Stimulated activated CD8-positive, alpha-beta memory T cell treated with anti-CD3 and anti-CD28 coated beads, Interleukin-7, amount 100 ng/mL, for 1 hour (primary cell): ENCODE results near the gene TEX55.
"Not testable (repeated sequence)": the region's sequence is repeated elsewhere in the genome, so short reads cannot be mapped to it uniquely, and the experiment has no call there.

Source experiments
- DNase-seq, 2 donors: peaks; one replicate each; pipeline ENCODE4 v3.0.0-alpha.2; 2020; ENCODE audit warnings: low read depth in 2 of 2

TEX55 gene

DNA sequence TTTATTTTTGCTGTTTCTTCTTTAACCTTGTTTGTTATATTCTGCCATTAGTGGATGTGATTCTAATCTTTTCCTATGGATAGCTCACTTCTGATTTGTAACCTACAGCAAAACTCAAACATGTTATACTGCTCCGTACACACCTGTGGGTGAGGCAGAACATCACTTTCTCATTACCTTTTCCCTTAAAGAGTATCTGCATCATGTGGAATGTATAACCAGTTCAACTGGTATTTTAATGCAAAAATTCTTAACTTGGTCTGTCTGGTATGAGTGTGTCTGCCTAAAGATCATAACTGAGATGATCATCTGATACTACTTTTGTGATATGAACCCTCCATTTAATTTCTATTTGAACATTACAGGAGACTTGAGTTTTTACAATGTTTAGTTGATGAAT is 14.4 kb downstream of the TEX55 start:
- no peak for DNase-seq

DNA sequence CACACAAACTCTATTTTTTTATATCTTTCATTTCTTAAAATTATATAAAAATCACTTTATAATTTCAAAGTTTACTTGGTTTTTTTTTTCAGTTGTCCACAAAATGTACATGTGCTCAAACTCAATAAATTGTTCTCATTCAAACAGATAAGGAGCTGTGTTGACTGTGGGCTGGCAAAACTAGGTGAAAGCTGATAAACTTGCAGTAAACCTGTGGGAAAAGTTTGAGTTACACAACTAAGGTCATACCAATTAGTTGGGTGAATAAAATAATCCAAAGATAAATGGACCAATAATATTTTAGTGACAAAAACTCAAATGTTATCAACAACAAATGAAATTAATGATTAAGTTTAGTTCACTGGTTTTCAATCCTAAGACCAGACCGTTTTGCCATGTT is 14.8 kb downstream of the TEX55 start:
- DNase-seq = no peak

DNA sequence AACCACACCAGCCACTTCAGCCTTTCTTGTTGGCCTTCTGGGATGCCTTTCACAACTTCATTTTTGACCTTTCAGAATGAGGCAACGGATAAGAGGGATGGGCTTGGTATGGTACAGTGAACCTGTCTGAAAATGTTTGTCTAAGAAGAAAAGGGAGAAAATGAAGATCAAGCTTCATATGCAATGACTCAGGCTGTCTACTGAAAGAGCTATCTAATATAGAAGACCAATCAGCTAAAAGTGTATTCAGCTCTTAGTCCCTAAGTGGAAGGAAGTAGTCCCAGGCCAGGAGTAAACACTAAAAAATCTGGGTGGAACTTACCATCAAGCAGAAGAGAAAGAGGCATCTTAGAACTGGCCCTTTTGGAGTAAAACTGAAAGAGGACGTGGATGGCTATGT is 15.3 kb downstream of the TEX55 start:
- no peak for DNase-seq

DNA sequence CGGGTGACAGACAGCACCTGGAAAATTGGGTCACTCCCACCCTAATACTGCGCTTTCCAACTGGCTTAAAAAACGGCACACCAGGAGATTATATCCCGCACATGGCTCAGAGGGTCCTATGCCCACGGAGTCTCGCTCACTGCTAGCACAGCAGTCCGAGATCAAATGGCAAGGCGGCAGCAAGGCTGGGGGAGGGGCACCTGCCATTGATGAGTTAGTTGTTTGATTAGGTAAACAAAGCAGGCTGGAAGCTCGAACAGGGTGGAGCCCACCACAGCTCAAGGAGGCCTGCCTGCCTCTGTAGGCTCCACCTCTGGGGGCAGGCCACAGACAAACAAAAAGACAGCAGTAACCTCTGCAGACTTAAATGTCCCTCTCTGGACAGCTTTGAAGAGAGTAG is 18.8 kb downstream of the TEX55 start:
- DNase-seq = not testable (repeated sequence)

DNA sequence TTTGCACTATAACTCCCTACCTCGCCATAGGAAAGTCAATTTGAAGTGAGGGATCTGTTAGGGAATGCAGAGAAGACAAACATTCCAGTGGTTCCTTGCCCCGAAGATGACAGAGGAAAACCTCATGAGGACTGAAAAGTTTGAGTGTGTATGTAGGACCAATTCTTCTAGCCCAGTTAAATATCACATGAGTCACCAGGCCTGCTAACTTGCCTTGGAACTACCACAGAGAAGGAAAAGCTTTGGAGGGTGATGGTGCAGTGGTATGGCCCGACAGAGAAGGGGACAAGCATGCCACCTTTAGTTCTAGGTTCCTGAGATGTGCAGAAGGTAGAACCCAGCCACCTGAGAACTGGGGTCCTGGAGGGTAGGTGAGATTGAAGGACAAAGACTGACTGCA is 24.9 kb downstream of the TEX55 start:
- no peak for DNase-seq

DNA sequence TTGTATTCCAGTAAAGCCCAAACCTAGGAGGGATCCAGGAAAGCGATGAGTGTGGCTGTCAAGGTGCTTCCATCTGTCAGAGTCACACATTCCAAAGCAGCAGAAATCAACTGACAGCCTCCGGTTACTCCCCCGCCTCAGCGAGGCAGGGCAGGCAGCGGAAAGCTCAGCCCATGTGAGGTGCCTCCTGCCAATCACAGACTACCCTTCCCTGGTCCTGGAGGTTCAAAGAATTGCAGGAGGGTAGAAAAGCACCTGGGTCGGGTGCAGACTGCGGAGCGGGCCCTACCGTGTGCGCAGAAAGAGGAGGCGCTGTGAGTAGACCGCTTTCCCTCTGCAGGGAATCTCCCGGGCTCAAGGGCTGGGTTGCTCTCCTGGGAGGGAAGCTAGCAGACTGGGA is 27.4 kb downstream of the TEX55 start, which contains the start of gene UPK1B:
UPK1B (plus strand) TSS at position 274 of the 400 bp plus-strand sequence. CDS start 13,144 bp downstream, outside the sequence.
- DNase-seq = no peak

DNA sequence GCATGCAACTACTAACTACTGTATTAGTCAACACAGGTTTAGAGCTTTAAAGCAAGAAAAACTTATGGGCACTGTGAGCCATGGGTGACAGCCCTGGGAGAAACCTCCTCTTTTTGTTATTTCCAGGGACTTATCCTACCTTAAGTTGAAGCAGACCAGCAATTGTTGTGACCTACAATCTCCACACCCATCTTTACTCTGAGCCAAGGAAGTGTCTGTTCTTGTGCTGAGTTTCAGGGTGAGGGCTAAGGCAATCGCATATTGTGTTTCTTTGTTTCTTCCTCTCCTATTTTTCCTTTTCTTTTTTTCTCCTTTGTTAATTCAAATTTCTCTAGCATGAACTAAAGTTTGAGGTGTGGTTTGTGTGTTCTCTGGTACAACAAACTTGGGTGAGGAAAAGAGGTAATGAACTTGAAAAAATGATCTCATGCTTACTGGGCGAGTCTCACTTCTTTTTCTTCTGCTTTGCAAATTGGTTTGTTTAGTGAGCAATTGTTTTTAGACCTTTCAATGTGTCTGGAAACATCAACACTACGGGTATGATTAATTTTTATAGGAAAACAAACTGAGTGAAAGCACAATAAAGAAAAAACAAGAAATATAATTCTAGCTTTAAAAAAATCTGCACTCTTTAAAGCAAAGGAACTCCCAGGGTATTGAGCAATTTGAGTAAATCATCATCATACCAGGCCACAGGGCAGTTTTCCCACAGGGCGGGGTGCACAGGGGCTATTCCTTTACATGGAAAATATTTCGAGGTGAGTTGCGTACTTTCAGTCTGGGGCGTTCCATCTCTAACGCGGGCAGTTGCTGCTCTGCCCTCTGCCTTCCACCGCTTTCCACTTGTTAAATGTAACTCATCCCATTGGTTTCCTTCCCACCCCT is 30.1 kb downstream of the TEX55 start:
- DNase-seq = no peak

DNA sequence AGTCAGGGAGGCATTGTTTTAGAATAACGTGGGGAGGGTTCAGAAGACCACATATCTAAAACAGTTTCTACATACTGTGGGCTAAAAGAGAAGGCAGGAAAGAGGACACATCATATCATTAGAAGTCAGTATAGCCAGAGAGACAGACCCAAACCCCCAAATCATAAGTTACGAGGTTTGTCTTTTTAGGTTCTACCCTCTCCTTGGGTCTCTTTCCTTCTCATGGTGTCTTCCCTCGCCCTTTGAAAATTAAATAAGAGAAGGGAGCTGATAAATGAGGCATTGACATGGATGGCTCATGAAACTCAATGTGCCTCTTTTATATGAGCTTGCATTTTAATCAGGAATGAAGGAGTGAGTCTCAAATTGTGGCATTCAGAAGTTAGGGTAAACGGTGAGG is 30.8 kb downstream of the TEX55 start:
- no peak for DNase-seq

DNA sequence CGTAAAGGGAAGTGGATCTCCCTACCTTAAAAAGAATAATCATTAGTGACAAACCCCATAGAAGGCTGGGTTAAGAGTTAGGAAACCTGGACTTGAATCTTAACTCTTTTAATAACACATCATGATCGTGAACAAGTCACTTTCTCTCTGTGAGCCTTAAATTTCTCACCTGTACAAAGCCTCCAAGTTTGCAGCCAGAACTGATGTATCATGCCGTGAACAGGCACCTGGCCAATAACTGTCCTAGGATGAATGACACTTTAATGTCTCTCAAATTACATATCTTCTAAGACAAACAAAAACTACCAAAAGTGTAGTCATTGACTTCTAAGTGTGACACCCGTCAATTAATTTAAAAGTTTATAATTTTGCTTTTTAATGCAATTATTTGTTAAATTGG is 31.4 kb downstream of the TEX55 start:
- DNase-seq = no peak

DNA sequence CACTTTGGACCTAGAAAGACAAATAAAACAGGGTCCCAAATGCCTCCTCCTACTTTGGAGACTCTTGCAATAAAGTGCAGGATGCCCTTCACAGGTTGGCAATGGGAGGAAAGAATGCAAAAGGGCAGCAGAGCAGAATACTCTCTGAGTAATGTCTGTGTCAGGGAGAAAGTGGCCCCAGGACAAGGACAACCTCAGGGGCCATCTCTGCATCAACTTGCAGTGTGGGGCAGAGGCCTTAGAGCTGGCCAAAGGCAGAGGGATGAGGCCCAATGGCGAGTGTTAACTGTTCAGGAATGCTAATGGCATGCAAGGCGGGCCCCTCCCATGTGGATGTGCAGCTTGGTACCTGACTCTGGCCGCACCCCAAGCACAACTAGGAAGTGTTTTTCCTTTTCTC is 35.8 kb downstream of the TEX55 start:
- DNase-seq = no peak

DNA sequence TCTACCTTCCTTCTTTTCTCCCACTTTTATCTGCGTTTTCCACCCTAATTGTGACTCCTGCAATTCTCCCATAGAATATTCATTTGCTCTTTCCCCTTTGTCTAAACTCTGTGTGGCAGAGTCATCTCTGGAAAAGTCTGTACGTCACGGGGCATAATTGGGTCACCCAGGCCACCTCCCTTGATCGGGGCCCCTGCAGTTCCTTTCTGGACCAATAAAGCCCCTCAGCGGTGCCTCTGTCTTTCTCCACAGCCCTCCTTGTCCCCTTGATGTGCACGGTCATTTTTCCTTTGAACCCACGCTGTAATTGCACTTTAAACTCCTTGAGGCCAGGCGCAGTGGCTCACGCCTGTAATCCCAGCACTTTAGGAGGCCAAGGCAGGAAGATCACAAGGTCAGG is 38.1 kb downstream of the TEX55 start:
- no peak for DNase-seq

DNA sequence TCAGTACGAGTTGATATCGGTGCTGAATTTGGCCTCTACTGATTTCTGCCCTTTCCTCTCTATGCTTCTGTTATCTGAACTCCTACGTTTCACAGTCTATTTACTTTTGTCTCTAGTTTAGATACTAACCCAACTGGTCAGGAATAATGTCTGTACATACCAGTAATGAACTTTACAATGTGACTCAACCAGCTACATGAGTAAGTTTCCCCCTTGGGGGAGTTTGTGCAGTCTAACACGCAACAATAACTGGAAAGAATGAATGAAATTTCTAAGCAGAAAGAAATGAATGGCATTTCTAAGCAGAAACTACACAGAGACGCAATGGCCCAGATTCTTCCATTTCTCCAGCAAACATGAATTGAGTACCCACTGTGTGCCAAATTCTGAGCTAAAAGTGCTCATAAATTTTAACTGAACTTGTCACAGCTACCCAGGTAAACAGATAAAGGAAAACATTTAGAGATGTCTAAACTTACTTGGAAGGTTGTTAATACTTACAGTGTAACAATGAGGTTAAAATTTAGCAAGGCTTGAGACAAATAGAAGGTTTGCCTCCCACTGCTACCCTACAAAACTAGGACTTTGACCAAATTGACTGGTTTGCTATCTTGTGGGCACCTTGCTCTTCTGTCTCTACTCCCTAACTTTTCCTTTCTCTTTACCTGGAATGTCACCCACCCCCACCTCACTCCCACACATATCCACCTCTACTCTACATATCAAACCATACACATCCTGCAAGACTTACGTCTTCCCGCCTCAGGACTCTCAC is 39.0 kb downstream of the TEX55 start:
- DNase-seq = no peak

DNA sequence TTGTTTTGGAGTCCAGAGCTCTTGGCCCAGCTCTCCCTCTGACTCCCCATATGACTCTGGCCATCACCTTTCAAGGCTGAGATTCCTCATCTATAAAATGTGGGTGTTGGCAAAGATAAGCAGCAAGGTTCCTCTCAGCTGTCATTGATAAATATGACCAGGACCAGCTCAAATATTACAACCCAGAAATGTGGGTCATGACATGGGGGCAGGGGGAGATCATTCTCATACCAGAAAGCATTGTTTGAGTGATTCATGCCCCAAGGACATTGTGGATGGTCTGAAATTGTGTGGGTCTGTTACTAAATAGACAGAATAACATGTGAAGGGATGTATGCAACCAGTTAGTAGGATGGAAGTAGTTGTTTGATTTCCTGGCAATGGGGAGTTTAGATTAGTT is 41.3 kb downstream of the TEX55 start:
- no peak for DNase-seq

DNA sequence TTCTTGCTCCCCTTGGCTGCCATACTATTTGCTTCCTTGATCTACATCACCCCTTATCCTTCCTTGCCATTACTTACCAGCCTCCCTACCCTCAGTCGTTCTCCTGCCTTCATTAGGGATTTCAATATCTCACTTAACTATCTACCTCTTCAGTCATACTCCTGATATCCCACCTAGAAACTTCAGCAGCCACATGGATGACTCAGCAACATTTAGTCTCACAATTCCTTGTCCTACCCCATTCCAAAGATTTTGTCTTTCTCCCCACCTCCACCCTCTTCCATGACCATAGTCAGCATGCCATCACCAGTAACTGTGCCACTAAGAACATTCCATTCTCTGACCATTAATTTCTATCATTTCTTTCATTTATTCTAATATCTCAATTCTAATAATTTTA is 45.8 kb downstream of the TEX55 start:
- DNase-seq = no peak

DNA sequence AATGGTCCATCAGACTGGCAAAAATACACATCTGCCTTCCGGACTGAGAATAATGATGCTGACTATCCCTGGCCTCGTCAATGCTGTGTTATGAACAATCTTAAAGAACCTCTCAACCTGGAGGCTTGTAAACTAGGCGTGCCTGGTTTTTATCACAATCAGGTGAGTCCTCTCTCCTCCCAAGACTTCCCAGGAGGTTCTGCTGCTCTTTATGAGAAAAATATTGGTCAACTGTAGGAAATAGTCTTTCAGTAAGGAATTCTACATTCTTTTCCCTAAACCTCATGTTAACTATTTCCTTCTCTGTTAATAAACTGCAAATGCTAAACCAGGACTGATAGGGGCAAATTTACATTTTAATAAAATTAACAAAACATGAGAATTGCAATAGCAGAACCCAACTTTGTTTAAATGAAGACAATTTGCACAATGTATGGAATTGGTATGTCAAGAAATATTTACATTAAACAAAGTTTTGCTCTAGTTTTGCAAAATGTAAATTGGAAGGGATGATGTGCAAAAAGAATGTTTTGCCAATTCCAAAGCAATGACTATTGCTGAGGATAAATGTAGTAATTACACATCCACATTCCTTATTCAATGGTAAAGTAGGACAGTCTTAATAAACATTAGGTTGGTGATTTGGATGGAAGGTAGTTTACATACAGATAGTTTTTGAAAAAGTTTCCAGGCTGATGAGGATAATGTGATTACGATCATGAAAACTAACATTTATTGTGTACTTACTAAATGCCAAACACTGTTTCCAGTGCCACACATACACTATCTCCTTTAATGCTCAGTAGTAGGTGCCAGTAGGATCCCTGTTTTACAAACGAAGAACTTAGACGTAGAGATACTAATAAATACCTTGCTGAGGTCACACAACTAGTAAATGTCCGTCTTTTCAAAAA is 48.5 kb downstream of the TEX55 start:
- no peak for DNase-seq

DNA sequence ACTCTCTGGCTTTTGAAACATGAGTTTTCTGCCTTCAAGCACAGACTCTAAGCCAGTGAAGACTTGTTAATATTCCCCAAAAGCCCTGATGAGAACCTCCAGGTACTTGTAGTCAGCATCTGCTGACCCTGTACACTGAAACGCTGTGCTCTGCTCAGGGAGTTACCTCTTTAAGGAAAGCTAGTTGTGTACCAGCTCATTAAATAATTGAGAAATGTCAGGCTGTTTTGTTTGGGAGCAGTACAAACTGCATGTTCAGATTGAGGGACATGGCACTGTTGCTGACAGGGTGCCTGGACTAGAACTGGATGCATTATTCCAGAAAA is 49.1 kb downstream of the TEX55 start:
- DNase-seq = no peak

DNA sequence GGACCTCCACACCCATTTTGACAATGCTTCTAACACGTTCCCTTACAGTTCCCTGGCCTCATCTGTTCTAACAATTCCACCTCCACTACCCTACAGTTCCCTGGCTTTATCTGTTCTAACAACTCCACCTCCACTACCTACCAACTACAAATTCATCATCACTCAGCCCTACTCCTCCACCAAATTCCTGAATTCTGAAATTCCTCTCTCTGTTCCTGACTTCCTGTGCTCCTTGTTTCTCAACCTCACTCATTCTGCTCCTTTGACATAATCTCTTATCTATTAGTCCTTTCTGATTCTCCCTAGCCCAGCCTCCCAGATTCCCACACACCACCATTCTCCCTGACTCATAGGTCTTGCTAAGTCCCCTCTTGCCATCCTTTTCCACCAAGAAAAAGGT is 49.9 kb downstream of the TEX55 start:
- DNase-seq = no peak
